CD4-positive, alpha-beta T cell (primary cell): ENCODE data around the gene JUP. TPM values are rescaled to one million over a fixed set of nuclear protein-coding genes. Genes with fewer than 3 reads are reported as not detected.

Experiments
- ATAC-seq: fragments of 200-7000 bp; cut with Tn5 transposase; one replicate; pipeline ENCODE4 v1.10.0; 2022; ENCODE audit warnings: mild to moderate bottlenecking; ENCODE audit not compliant: poor library complexity
- CTCF ChIA-PET: fragments of 350-600 bp; sonication (Branson Sonifier 250); formaldehyde crosslinking; loops from one replicate; lab custom pipeline; 2021; ENCODE audit warnings: antibody characterized with exemption, inconsistent platforms; lab: Charles Lee
- POLR2A ChIA-PET: fragments of 350-600 bp; sonication (Branson Sonifier 250); formaldehyde crosslinking; loops from one replicate; lab custom pipeline; 2021; ENCODE audit warnings: antibody characterized with exemption, inconsistent platforms; lab: Charles Lee
- DNase-seq, 14 experiments: peaks; one replicate each; pipeline ENCODE4 v3.0.0-alpha.2; 2013 to 2020; ENCODE audit warnings: mixed read lengths in 2 of 14
- H3K27ac ChIP-seq, 2 donors: one replicate each; pipeline versions ENCODE4 v1.5.1 to v1.7.0; 2013; ENCODE audit warnings: low read length in 2 of 2, low read depth in 1 of 2, mild to moderate bottlenecking in 1 of 2
- H3K27me3 ChIP-seq, 2 experiments: 1 replicate in 1 of 2; 2 replicates in 1 of 2; pipeline versions ENCODE4 v1.6.1 to v1.7.0; 2013; ENCODE audit warnings: low read length in 2 of 2, control low read depth in 1 of 2, mild to moderate bottlenecking in 1 of 2, moderate library complexity in 1 of 2; ENCODE audit not compliant: insufficient read depth in 2 of 2, control insufficient read depth in 1 of 2
- H3K36me3 ChIP-seq: one replicate; pipeline ENCODE4 v1.6.1; 2013; ENCODE audit warnings: low read length, control low read depth; ENCODE audit not compliant: insufficient read depth
- H3K4me1 ChIP-seq: one replicate; pipeline ENCODE4 v1.6.1; 2013; ENCODE audit warnings: low read length, control low read depth; ENCODE audit not compliant: insufficient read depth
- H3K4me3 ChIP-seq: one replicate; pipeline ENCODE4 v1.5.1; 2013; ENCODE audit warnings: mild to moderate bottlenecking, low read length, moderate library complexity
- H3K9me3 ChIP-seq, 2 experiments: 1 replicate in 1 of 2; 2 replicates in 1 of 2; pipeline versions ENCODE4 v1.6.1 to v1.7.0; 2013; ENCODE audit warnings: low read length in 2 of 2, mild to moderate bottlenecking in 2 of 2, control low read depth in 1 of 2, moderate library complexity in 1 of 2; ENCODE audit not compliant: control insufficient read depth in 1 of 2, insufficient read depth in 1 of 2
- H3K27ac Mint-ChIP-seq: one replicate; pipeline ENCODE4 v1.8.0; 2020; ENCODE audit warnings: mixed read lengths
- H3K27me3 Mint-ChIP-seq: one replicate; pipeline ENCODE4 v1.8.0; 2021; ENCODE audit warnings: mixed read lengths
- H3K36me3 Mint-ChIP-seq: one replicate; pipeline ENCODE4 v1.8.0; 2021; ENCODE audit warnings: low read depth, mixed read lengths
- H3K4me1 Mint-ChIP-seq: one replicate; pipeline ENCODE4 v1.8.0; 2021; ENCODE audit warnings: low read depth, mixed read lengths
- H3K4me3 Mint-ChIP-seq: one replicate; pipeline ENCODE4 v1.8.0; 2020; ENCODE audit warnings: mild to moderate bottlenecking, mixed read lengths
- H3K9me3 Mint-ChIP-seq: one replicate; pipeline ENCODE4 v1.8.0; 2020; ENCODE audit warnings: mixed read lengths
- CTCF ChIP-seq: fragments of 200-600 bp; IDR thresholded peaks from one replicate; pipeline ENCODE4 v1.8.0; 2022; ENCODE audit warnings: antibody characterized with exemption, mild to moderate bottlenecking
- intact Hi-C, 2 experiments: fragments of 100-400 bp; cut with DNase I in 1 of 2; cut with micrococcal nuclease in 1 of 2; formaldehyde crosslinking; loops; one replicate each; pipeline versions ENCODE4 v1.15.1 to v1.9.0; 2023 to 2025; cut with DNase I, micrococcal nuclease
- total RNA-seq, 174 experiments: library from RNA in 2 of 174; stranded (reverse) in 2 of 174; gene quantifications; one replicate each; pipeline ENCODE4 v1.2.3 and lab custom pipeline; 2021 to 2026

Gene JUP
- total RNA-seq, 2 experiments from 2014 or later: 0.88 to 1.1 TPM

GRCh38 chr17:41773731-41774193, 12.7 kb downstream of the JUP start:
- DNase-seq: no peak
- Histone ChIP-seq H3K4me1 (no peaks in the 10 kb centered on the region), H3K4me3 (no peak overlapping the region), H3K36me3 (no peaks in the 10 kb centered on the region), H3K27ac (no peak overlapping the region), H3K27me3 (no peaks in the 10 kb centered on the region), H3K9me3 (no peaks in the 10 kb centered on the region)
- Mint-ChIP-seq H3K4me1 (no peaks in the 10 kb centered on the region), H3K27ac (no peak overlapping the region), H3K9me3 (no peaks in the 10 kb centered on the region), H3K4me3 (no peak overlapping the region), H3K27me3 (no peaks in the 10 kb centered on the region), H3K36me3 (no peaks in the 10 kb centered on the region)
- TF ChIP-seq CTCF: no peak
- POLR2A ChIA-PET: no interaction called here
- ATAC-seq: no peak
- intact Hi-C loops: no loop called here
- CTCF ChIA-PET: no interaction called here

GRCh38 chr17:41773190-41773588, 13.3 kb downstream of the JUP start:
- intact Hi-C loops: no loop called here
- ATAC-seq: no peak

GRCh38 chr17:41772586-41773189, 13.8 kb downstream of the JUP start:
- POLR2A ChIA-PET: no interaction called here

More at GRCh38 chr17:41773190-41773588, 13.3 kb downstream of the JUP start:
- ChIA-PET CTCF (no interaction called here), POLR2A (no interaction called here)
- no peaks in the 10 kb centered on the region for H3K27me3 Mint-ChIP-seq
- TF ChIP-seq CTCF: no peak
- H3K4me1 ChIP-seq: no peaks in the 10 kb centered on the region
- H3K27ac Mint-ChIP-seq: no peak overlapping the region
- no peak overlapping the region for H3K27ac ChIP-seq
- H3K9me3 ChIP-seq: no peaks in the 10 kb centered on the region
- no peaks in the 10 kb centered on the region for H3K27me3 ChIP-seq
- H3K36me3 ChIP-seq: no peaks in the 10 kb centered on the region
- H3K4me3 ChIP-seq: no peak overlapping the region
- no peaks in the 10 kb centered on the region for H3K4me1 Mint-ChIP-seq
- DNase-seq: no peak
- no peaks in the 10 kb centered on the region for H3K9me3 Mint-ChIP-seq
- no peaks in the 10 kb centered on the region for H3K36me3 Mint-ChIP-seq
- H3K4me3 Mint-ChIP-seq: no peak overlapping the region

More at GRCh38 chr17:41772586-41773189, 13.8 kb downstream of the JUP start:
- no peaks in the 10 kb centered on the region for H3K27me3 ChIP-seq
- Mint-ChIP-seq H3K36me3 (no peaks in the 10 kb centered on the region), H3K27me3 (no peaks in the 10 kb centered on the region), H3K4me3 (no peak overlapping the region), H3K27ac (no peak overlapping the region), H3K9me3 (no peaks in the 10 kb centered on the region), H3K4me1 (no peaks in the 10 kb centered on the region)
- ATAC-seq (no peak), DNase-seq (no peak)
- H3K27ac ChIP-seq: no peak overlapping the region
- no peak for TF ChIP-seq CTCF
- no peaks in the 10 kb centered on the region for H3K36me3 ChIP-seq
- H3K4me3 ChIP-seq: no peak overlapping the region
- CTCF ChIA-PET: no interaction called here
- intact Hi-C loops: no loop called here
- no peaks in the 10 kb centered on the region for H3K4me1 ChIP-seq
- no peaks in the 10 kb centered on the region for H3K9me3 ChIP-seq
